ENCODE measurements around the gene NOTO. TPM values are rescaled to one million over a fixed set of nuclear protein-coding genes. Genes with fewer than 3 reads are reported as not detected.

NOTO gene
- total RNA-seq, 6 experiments from 2014 or later = not detected

DNA sequence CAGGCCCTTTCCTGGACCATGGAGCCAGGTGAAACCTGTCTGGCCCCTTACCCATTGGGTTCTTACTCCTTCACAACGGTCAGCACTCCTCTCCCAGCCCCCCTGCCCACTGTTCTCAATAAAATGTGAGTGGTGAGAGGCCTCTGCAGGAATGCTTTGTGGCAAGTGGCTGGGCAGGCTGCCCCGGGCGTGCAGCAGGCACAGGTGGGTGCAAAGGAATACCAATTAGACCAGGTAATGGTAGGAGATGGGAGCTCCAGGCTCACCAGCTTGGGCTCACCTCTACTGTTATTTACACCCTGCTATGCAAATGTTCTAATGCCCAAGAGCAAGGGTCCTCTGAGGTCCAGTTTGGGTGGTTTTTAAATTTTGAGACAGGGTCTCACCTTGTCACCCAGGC lies 24.7 kb downstream of the NOTO start:
- Histone ChIP-seq H3K9me3 (no peaks in the 10 kb centered on the region), H3K27me3 (no peaks in the 10 kb centered on the region), H3K36me3 (peaks cover 0 to 15% (median 7%) of the 10 kb centered on the region in 4 donors), H3K4me3 (no peak overlapping the region), H3K27ac (no peak overlapping the region), H3K4me1 (no peaks in the 10 kb centered on the region)
- intact Hi-C loops (cut with DNase I) = no loop called here
- DNase-seq (no peak), ATAC-seq (no peak)
- no peak for TF ChIP-seq POLR2A (IDR thresholded peaks at IDR 0.05)
- TF ChIP-seq, protein P1, sequence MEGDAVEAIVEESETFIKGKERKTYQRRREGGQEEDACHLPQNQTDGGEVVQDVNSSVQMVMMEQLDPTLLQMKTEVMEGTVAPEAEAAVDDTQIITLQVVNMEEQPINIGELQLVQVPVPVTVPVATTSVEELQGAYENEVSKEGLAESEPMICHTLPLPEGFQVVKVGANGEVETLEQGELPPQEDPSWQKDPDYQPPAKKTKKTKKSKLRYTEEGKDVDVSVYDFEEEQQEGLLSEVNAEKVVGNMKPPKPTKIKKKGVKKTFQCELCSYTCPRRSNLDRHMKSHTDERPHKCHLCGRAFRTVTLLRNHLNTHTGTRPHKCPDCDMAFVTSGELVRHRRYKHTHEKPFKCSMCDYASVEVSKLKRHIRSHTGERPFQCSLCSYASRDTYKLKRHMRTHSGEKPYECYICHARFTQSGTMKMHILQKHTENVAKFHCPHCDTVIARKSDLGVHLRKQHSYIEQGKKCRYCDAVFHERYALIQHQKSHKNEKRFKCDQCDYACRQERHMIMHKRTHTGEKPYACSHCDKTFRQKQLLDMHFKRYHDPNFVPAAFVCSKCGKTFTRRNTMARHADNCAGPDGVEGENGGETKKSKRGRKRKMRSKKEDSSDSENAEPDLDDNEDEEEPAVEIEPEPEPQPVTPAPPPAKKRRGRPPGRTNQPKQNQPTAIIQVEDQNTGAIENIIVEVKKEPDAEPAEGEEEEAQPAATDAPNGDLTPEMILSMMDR (IDR thresholded peaks at IDR 0.05) = no peak
- WGBS (ENCODE audit: insufficient coverage, low coverage, low lambda C conversion rate, missing lambda C conversion rate) = 100% methylated on average over 1 of the region's 3 CpGs

DNA sequence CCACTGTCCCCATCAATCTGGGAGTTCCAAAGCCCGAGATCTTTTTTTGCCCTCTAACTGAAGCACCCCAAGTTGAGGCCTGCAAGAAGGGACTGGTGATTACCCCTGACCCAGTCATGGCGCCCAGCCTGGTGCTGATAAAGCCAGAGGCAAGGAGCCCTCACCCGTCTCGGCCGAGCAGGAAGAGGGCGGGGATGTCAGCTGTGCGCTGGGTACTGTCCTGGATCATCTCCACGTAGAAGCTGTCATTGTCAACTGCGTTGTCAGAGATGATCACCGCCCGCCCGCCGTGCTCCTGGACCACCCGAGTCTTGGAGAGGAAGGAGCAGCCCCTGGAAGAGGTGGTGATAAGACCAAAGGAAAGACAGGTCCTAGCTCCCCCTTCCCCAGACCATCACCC lies 26.3 kb downstream of the NOTO start:
- peaks cover 0 to 5% (median 0%) of the 10 kb centered on the region in 4 donors for H3K4me1 ChIP-seq
- H3K27me3 ChIP-seq = no peaks in the 10 kb centered on the region
- intact Hi-C loops (cut with DNase I) = no loop called here
- no peak overlapping the region for H3K4me3 ChIP-seq
- no peak for ATAC-seq
- 64% methylated on average over 6 of the region's 14 CpGs for WGBS (ENCODE audit: insufficient coverage, low coverage, low lambda C conversion rate, missing lambda C conversion rate)
- no peak overlapping the region for H3K27ac ChIP-seq
- no peak for DNase-seq
- H3K9me3 ChIP-seq = no peaks in the 10 kb centered on the region
- H3K36me3 ChIP-seq = peaks cover 0 to 12% (median 2%) of the 10 kb centered on the region in 4 donors
- TF ChIP-seq, protein P1 (IDR thresholded peaks at IDR 0.05) = no peak
- TF ChIP-seq POLR2A (IDR thresholded peaks at IDR 0.05) = no peak

DNA sequence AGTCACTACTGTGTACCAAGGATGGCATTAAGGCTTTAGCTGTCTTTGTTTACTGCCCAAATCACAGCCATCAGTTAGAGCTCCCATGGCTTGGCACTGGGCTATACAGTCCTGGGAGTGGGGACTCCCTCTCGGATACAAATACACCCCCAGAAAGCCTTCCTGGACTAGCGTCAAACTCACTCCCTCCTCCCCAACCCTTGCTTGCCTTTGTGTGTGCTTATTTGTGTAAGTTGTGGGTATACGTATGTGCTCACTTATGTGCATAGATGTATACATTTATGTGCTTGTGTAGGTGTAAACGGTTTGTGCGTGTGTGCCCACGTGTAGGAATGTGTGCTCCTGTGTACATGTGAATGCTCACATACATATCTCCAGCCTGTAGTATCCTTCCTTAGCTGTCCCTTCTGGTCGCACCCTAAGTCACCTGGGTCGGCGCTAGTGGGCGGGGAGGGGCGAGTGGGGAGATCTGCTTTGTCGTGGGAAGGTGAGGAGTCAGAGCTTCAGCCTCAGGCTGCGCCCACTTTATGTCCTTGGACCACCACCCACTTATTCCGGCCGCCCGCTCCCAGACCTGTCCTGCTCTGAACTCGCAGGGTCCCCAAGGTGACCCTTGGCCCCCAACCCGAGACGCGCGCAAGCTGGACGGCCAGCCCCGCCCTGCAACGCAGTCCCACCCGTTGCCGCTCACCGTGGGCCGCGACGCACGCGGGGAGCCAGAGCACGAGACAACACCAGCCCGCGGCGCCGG lies 30.2 kb downstream of the NOTO start:
- intact Hi-C loops (cut with DNase I) = no loop called here
- DNase-seq = peak in 1 of 3 donors; percentile 58
- TF ChIP-seq POLR2A (IDR thresholded peaks at IDR 0.05) = no peak
- TF ChIP-seq, protein P1 (IDR thresholded peaks at IDR 0.05) = no peak
- WGBS (ENCODE audit: insufficient coverage, low coverage, low lambda C conversion rate, missing lambda C conversion rate) = 5% methylated on average over 12 of the region's 37 CpGs
- H3K4me3 ChIP-seq = peak overlapping the region; percentile 83 to 94 (median 90)
- H3K27ac ChIP-seq = peak overlapping the region in 2 of 3 donors; percentile 17 to 48
- no peak for ATAC-seq
- H3K27me3 ChIP-seq = no peaks in the 10 kb centered on the region
- peaks cover 0 to 12% (median 0%) of the 10 kb centered on the region in 4 donors for H3K36me3 ChIP-seq
- H3K4me1 ChIP-seq = peaks cover 0 to 17% (median 3%) of the 10 kb centered on the region in 4 donors
- no peaks in the 10 kb centered on the region for H3K9me3 ChIP-seq

DNA sequence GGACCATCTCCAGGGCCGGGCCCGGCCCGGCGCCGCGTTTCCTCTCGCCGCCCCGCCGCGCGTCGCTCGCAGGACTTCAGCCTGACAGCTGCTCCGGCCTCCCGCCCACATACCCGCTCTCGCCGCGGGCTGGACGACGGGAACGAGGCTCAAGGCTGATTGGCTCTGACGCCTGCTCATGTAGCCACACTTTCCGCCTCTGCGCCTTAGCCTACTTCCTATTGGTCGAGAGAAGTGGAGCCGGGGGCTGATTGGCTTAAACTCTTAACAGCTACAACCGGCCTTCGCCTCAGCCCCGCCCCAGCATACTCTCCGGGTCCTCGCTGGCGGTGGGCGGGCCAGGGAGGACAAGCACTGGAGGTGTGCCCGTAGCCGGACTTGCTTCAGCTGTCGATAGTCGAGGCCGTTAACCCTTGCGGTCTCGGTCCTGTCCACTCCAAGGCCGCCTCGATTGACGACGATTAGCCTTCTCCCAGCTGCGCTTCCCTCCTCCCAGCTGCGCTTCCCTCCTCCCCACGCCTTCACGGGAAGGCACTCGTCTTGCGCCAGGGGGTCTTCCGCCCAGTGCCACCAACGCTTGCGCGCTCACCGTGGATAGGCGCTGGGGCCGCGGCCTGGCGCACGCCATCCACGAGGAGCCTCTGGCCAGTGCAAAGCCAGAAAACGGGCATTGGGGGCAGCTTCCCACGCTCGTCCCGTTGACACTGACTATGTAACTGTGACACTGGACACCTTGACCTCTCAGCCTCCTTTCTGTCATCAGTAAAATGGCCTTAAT lies 31.0 kb downstream of the NOTO start, which contains the start of gene PRADC1:
Gene PRADC1 (minus strand): TSS at position 86 of the 778 bp plus-strand sequence. CDS start 79 bp downstream, at position 7.
- Histone ChIP-seq H3K36me3 (peaks cover 0 to 12% (median 0%) of the 10 kb centered on the region in 4 donors), H3K4me3 (peak within 1 kb of the TSS; percentile 83 to 94 (median 90)), H3K27ac (peak within 1 kb of the TSS; percentile 89 to 94 (median 91)), H3K4me1 (peaks cover 0 to 17% (median 3%) of the 10 kb centered on the region in 4 donors), H3K9me3 (no peaks in the 10 kb centered on the region), H3K27me3 (no peaks in the 10 kb centered on the region)
- DNase-seq (peak; percentile 98 to 100 (median 99)), ATAC-seq (peak; percentile 90 to 94 (median 91))
- intact Hi-C loops (cut with DNase I) = no loop called here
- TF ChIP-seq, protein P1 (IDR thresholded peaks at IDR 0.05) = no peak
- peak; percentile 72 for TF ChIP-seq POLR2A (IDR thresholded peaks at IDR 0.05)
- 0% methylated on average over 10 of the region's 67 CpGs for WGBS (ENCODE audit: insufficient coverage, low coverage, low lambda C conversion rate, missing lambda C conversion rate)

Measured in right lobe of liver (tissue), 6 donors.